Osteocyte (in vitro differentiated cells): Measurements from ENCODE around the gene BCL2L11. TPM values are rescaled to one million over a fixed set of nuclear protein-coding genes. Genes with fewer than 3 reads are reported as not detected.

ENCODE experiments used
- DNase-seq: peaks from one replicate; pipeline ENCODE4 v3.0.0; 2021; ENCODE audit warnings: mixed read lengths; ENCODE audit not compliant: unreplicated experiment; ENCODE audit errors: extremely low spot score
- H3K27ac Mint-ChIP-seq: one replicate; pipeline ENCODE4 v1.8.0; 2021; ENCODE audit warnings: mild to moderate bottlenecking, mixed read lengths; ENCODE audit not compliant: unreplicated experiment
- H3K27me3 Mint-ChIP-seq: one replicate; pipeline ENCODE4 v1.8.0; 2021; ENCODE audit warnings: mixed read lengths; ENCODE audit not compliant: unreplicated experiment
- H3K36me3 Mint-ChIP-seq: one replicate; pipeline ENCODE4 v1.8.0; 2021; ENCODE audit warnings: mixed read lengths; ENCODE audit not compliant: unreplicated experiment
- H3K4me1 Mint-ChIP-seq: one replicate; pipeline ENCODE4 v1.8.0; 2021; ENCODE audit warnings: mixed read lengths; ENCODE audit not compliant: unreplicated experiment
- H3K4me3 Mint-ChIP-seq: one replicate; pipeline ENCODE4 v1.8.0; 2021; ENCODE audit warnings: mild to moderate bottlenecking, moderate library complexity, mixed read lengths; ENCODE audit not compliant: unreplicated experiment
- H3K9me3 Mint-ChIP-seq: one replicate; pipeline ENCODE4 v1.8.0; 2021; ENCODE audit warnings: mixed read lengths; ENCODE audit not compliant: unreplicated experiment
- CTCF ChIP-seq: fragments of 200-600 bp; sonication (generic); IDR thresholded peaks from 2 replicates; pipeline ENCODE4 v1.5.0; 2021; ENCODE audit warnings: antibody characterized with exemption, mild to moderate bottlenecking, moderate library complexity
- total RNA-seq: library from RNA; stranded (reverse); gene quantifications from 2 replicates; pipeline ENCODE4 v1.2.1, GENCODE V29; 2021

The BCL2L11 gene
- total RNA-seq, 1 donor from 2014 or later, result 38.9 TPM

GRCh38 chr2:111192776-111193368 lies 72.2 kb downstream of the BCL2L11 start:
- Mint-ChIP-seq H3K4me3 (no peak overlapping the region), H3K9me3 (no peaks in the 10 kb centered on the region), H3K27ac (no peak overlapping the region), H3K36me3 (no peaks in the 10 kb centered on the region), H3K4me1 (peaks cover 10% of the 10 kb centered on the region), H3K27me3 (no peaks in the 10 kb centered on the region)
- no peak for TF ChIP-seq CTCF
- DNase-seq, result no peak

DNA sequence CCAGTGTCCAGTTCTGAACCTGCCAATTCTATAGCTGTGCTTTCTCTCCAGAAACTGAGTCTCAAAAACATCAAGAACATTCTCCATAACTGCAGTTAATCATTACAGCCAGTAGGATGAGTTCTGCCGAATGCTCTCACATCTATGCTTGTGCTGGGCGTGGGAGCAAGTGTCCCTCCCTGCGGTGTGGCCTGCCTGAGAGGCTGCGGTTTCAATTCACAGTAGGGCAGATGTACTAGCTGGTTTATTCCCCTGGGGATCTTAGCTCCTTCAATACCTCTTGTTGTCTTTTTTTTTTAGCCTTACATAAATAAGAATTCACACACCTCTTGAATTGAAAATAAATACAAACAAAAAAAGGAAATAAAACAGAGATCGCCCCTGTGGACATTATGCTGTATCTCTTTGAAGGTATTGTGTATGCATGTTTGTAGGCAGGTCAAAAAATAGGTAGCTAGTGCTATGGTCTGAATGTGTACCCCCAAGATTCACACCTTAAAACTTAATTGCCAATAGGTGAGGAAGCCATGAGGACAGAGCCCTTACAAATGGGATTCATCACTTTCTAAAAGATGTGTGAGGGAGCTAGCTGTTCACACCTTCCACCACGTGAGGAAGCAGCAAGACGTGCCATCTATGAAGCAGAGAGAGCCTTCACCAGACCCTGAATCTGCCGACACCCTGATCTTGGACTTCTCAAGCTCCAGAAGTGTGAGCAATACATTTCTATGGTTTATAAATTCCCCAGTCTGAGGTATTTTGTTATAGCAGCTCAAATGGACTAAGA lies 74.3 kb downstream of the BCL2L11 start:
- peak; percentile 51 for DNase-seq
- Mint-ChIP-seq H3K27me3 (no peaks in the 10 kb centered on the region), H3K4me3 (no peak overlapping the region), H3K9me3 (no peaks in the 10 kb centered on the region), H3K27ac (no peak overlapping the region), H3K4me1 (peaks cover 10% of the 10 kb centered on the region), H3K36me3 (no peaks in the 10 kb centered on the region)
- TF ChIP-seq CTCF, result no peak

DNA sequence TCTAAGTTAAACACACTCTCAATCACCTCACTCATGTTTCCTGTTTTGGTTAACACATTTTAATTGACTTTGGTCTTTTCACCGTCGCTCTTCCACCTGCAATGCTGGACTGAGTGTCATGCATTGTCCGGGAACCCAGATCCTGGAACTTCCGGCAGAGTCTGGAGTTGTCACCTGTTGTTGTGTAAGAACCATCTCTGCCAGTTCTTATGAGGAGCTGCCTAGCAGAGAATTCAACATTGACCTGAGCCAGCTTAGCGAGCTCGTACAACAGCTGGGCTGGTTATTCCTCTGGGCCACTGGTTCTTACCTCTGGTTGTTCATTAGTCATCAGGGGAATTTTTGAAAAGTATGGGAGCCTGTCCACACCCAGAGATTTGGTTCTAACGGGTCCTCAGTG lies 75.7 kb downstream of the BCL2L11 start:
- Mint-ChIP-seq H3K36me3 (peaks cover 2% of the 10 kb centered on the region), H3K27me3 (no peaks in the 10 kb centered on the region), H3K4me3 (no peak overlapping the region), H3K27ac (no peak overlapping the region), H3K4me1 (peaks cover 10% of the 10 kb centered on the region), H3K9me3 (no peaks in the 10 kb centered on the region)
- no peak for TF ChIP-seq CTCF
- DNase-seq, result no peak

DNA sequence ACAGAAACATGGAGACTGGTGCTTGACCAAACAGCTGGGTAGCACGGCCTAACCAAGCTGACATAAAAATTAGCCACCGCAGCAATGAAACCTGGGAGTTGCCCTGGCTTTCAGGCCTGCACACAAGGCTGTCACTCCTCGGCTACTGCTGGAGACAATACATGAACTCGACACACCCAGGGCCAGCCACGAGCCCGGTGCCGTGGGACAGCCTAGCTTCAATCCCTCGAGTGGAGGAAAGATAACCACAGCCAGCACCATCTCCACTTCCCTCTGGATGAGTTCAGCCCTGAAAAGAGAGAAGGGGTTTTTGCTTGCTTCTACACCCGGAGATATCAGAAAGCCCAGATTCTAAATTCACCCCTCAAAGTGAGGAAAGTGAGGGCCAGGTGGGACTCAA lies 78.0 kb downstream of the BCL2L11 start:
- peaks cover 18% of the 10 kb centered on the region for H3K4me1 Mint-ChIP-seq
- no peak overlapping the region for H3K27ac Mint-ChIP-seq
- peaks cover 6% of the 10 kb centered on the region for H3K36me3 Mint-ChIP-seq
- no peaks in the 10 kb centered on the region for H3K9me3 Mint-ChIP-seq
- no peak overlapping the region for H3K4me3 Mint-ChIP-seq
- peak; percentile 73 for DNase-seq
- no peaks in the 10 kb centered on the region for H3K27me3 Mint-ChIP-seq
- TF ChIP-seq CTCF, result no peak

DNA sequence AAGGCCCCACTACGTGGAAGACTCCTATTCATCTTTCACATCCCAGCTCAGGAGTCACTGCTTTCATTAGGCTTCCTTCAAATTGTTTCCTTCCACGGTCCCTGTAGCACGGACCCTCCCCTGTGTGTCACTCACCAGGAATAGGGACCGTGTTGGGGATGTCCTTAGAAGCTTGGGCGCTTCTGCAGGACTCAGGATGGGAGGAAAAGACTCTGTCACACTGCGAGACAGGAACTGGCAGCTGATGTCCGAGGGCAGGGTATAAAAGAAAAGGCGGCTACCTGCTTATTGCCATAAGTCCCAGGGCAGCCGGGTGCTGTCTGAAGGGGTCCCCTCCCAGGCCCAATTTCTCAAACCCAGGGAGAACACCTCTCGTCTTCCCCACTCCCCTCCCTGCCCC lies 79.1 kb downstream of the BCL2L11 start:
- no peak for TF ChIP-seq CTCF
- peaks cover 16% of the 10 kb centered on the region for H3K4me1 Mint-ChIP-seq
- peaks cover 9% of the 10 kb centered on the region for H3K36me3 Mint-ChIP-seq
- peak; percentile 65 for DNase-seq
- H3K27me3 Mint-ChIP-seq, result no peaks in the 10 kb centered on the region
- H3K27ac Mint-ChIP-seq, result no peak overlapping the region
- no peak overlapping the region for H3K4me3 Mint-ChIP-seq
- H3K9me3 Mint-ChIP-seq, result no peaks in the 10 kb centered on the region
